Activated B cell treated with CpG ODN at 0.5 μM for 24 hours (primary cell): Measurements from ENCODE around the gene C1orf56. TPM values are rescaled to one million over a fixed set of nuclear protein-coding genes. Genes with fewer than 3 reads are reported as not detected.

ENCODE experiments used
- ATAC-seq: fragments of 200-7000 bp; cut with Tn5 transposase; one replicate; pipeline ENCODE4 v1.10.0; 2021; ENCODE audit warnings: low read depth, mild to moderate bottlenecking, moderate library complexity
- CTCF ChIA-PET: fragments of 350-600 bp; sonication (Branson Sonifier 250); formaldehyde crosslinking; loops from one replicate; lab custom pipeline; 2021; ENCODE audit warnings: antibody characterized with exemption; lab: Charles Lee
- POLR2A ChIA-PET: fragments of 350-600 bp; sonication (Branson Sonifier 250); formaldehyde crosslinking; loops from one replicate; lab custom pipeline; 2021; ENCODE audit warnings: antibody characterized with exemption; lab: Charles Lee
- DNase-seq: peaks from one replicate; pipeline ENCODE4 v3.0.0; 2022
- H3K27ac Mint-ChIP-seq: one replicate; pipeline ENCODE4 v1.8.0; 2020; ENCODE audit warnings: mixed read lengths
- H3K27me3 Mint-ChIP-seq: one replicate; pipeline ENCODE4 v1.8.0; 2021; ENCODE audit warnings: mixed read lengths
- H3K36me3 Mint-ChIP-seq: one replicate; pipeline ENCODE4 v1.8.0; 2021; ENCODE audit warnings: low read depth, mixed read lengths
- H3K4me1 Mint-ChIP-seq: one replicate; pipeline ENCODE4 v1.8.0; 2021; ENCODE audit warnings: mixed read lengths
- H3K4me3 Mint-ChIP-seq: one replicate; pipeline ENCODE4 v1.8.0; 2020; ENCODE audit warnings: mild to moderate bottlenecking, mixed read lengths
- H3K9me3 Mint-ChIP-seq: one replicate; pipeline ENCODE4 v1.8.0; 2020; ENCODE audit warnings: mixed read lengths
- CTCF ChIP-seq: fragments of 200-600 bp; IDR thresholded peaks from one replicate; pipeline ENCODE4 v1.8.0; 2022; ENCODE audit warnings: antibody characterized with exemption, mild to moderate bottlenecking
- intact Hi-C: fragments of 100-400 bp; cut with micrococcal nuclease; formaldehyde crosslinking; loops from one replicate; pipeline ENCODE4 v1.15.1; 2024
- total RNA-seq: library from RNA; stranded (reverse); gene quantifications from 2 replicates; pipeline ENCODE4 v1.2.3, GENCODE V29; 2022

The C1orf56 gene
- total RNA-seq, 1 donor from 2014 or later = 2.5 TPM

GRCh38 chr1:151062741-151063371, 15.3 kb downstream of the C1orf56 start:
- intact Hi-C loops = no loop called here
- peaks cover 16% of the 10 kb centered on the region for H3K36me3 Mint-ChIP-seq
- peaks cover 18% of the 10 kb centered on the region for H3K4me1 Mint-ChIP-seq
- no peaks in the 10 kb centered on the region for H3K9me3 Mint-ChIP-seq
- no peak overlapping the region for H3K4me3 Mint-ChIP-seq
- no peaks in the 10 kb centered on the region for H3K27me3 Mint-ChIP-seq
- ChIA-PET POLR2A (interaction anchor here (7.2 kb wide), 1 partner anchor 8 kb away, joined by 98 read pairs; the partner anchor contains the start of gene GABPB2), CTCF (interaction anchor here (0.9 kb wide), 1 partner anchor 8 kb away, joined by 3 read pairs; the partner anchor contains the start of gene GABPB2)
- ATAC-seq (no peak), DNase-seq (no peak)
- no peak overlapping the region for H3K27ac Mint-ChIP-seq
- no peak for TF ChIP-seq CTCF

GRCh38 chr1:151065089-151065645, 17.6 kb downstream of the C1orf56 start:
- peaks cover 15% of the 10 kb centered on the region for H3K4me1 Mint-ChIP-seq
- no peak overlapping the region for H3K4me3 Mint-ChIP-seq
- POLR2A ChIA-PET = interaction anchor here (0.5 to 0.9 kb wide), 2 partner anchors 12 to 23 kb away, joined by 3 read pairs; no protein-coding TSS in a partner anchor
- H3K27ac Mint-ChIP-seq = no peak overlapping the region
- no peaks in the 10 kb centered on the region for H3K9me3 Mint-ChIP-seq
- peaks cover 2% of the 10 kb centered on the region for H3K36me3 Mint-ChIP-seq
- CTCF ChIA-PET = no interaction called here
- ATAC-seq (no peak), DNase-seq (no peak)
- H3K27me3 Mint-ChIP-seq = no peaks in the 10 kb centered on the region
- intact Hi-C loops = no loop called here
- no peak for TF ChIP-seq CTCF

DNA sequence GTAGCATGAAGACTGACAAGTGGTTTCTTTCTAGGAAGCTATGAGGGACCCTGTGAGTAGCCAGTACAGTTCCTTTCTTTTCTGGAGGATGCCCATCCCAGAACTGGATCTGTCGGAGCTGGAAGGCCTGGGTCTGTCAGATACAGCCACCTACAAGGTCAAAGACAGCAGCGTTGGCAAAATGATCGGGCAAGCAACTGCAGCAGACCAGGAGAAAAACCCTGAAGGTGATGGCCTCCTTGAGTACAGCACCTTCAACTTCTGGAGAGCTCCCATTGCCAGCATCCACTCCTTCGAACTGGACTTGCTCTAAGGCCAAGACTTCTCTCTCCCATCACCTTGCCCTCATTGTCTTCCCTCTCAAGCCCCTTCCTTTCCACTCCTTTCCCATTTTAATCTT, 19.6 kb downstream of the C1orf56 start:
- CTCF ChIA-PET = no interaction called here
- no peaks in the 10 kb centered on the region for H3K27me3 Mint-ChIP-seq

DNA sequence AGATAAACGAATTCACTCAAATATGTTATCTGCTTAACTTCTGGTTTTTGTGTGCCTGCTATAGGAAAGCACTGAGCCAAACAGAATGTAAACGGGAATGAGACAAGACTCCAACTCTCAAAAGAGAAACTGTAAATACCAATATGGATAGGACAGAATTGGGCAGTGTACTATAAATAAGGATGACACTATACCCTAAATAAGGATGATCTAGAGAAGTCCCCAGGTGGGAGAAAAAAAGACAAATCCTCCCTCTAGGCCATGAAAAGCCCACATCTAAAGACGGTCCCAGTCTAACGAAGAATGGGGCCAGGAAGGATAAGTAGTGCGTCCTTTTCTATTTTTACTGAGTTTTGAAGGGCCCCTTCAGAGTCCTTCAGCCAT, 21.5 kb downstream of the C1orf56 start:
- Mint-ChIP-seq H3K27ac (peak overlapping the region; percentile 68), H3K9me3 (no peaks in the 10 kb centered on the region), H3K4me3 (peak overlapping the region; percentile 68), H3K36me3 (peaks cover 14% of the 10 kb centered on the region), H3K4me1 (peaks cover 16% of the 10 kb centered on the region), H3K27me3 (no peaks in the 10 kb centered on the region)
- no peak for TF ChIP-seq CTCF
- intact Hi-C loops = no loop called here
- CTCF ChIA-PET = no interaction called here
- ATAC-seq (no peak), DNase-seq (no peak)
- POLR2A ChIA-PET = interaction anchor here (1.5 to 3.2 kb wide), 2 partner anchors 10 to 62 kb away, joined by 5 to 98 read pairs; partner anchors contain the start of genes CDC42SE1 and MLLT11

More for the DNA sequence above, 19.6 kb downstream of the C1orf56 start:
- Mint-ChIP-seq H3K36me3 (peaks cover 10% of the 10 kb centered on the region), H3K4me3 (no peak overlapping the region), H3K4me1 (peaks cover 16% of the 10 kb centered on the region), H3K9me3 (no peaks in the 10 kb centered on the region), H3K27ac (no peak overlapping the region)
- POLR2A ChIA-PET = interaction anchor here (2.1 kb wide), 1 partner anchor 9 kb away, joined by 7 read pairs; no protein-coding TSS in a partner anchor
- DNase-seq = no peak
- ATAC-seq = no peak
- intact Hi-C loops = no loop called here
- no peak for TF ChIP-seq CTCF
